ENCODE data around the gene SUGP2. TPM values are rescaled to one million over a fixed set of nuclear protein-coding genes. Genes with fewer than 3 reads are reported as not detected.

Gene SUGP2
- polyA plus RNA-seq, 3 donors = 71.5 to 127 (median 121) TPM

GRCh38 chr19:18993115-18993514 lies 40.2 kb downstream of the SUGP2 start:
- no peak for DNase-seq

GRCh38 chr19:18992696-18993095 lies 40.6 kb downstream of the SUGP2 start:
- no peak for DNase-seq

- DNase-seq = no peak
These were observed 41.8 kb downstream of the SUGP2 start for GRCh38 chr19:18991468-18991867.

GRCh38 chr19:18991006-18991405 lies 42.3 kb downstream of the SUGP2 start:
- no peak for DNase-seq

- no peak for DNase-seq
These were observed 43.1 kb downstream of the SUGP2 start for GRCh38 chr19:18990128-18990708.

- DNase-seq = no peak
These were observed 44.0 kb downstream of the SUGP2 start for GRCh38 chr19:18989316-18989715.

- DNase-seq = no peak
These were observed 45.9 kb downstream of the SUGP2 start for GRCh38 chr19:18987456-18987855.

- DNase-seq = no peak
These were observed 48.1 kb downstream of the SUGP2 start for GRCh38 chr19:18985257-18985656.

- no peak for DNase-seq
These were observed 49.1 kb downstream of the SUGP2 start for GRCh38 chr19:18984251-18984650.

- DNase-seq = no peak
These were observed 50.6 kb downstream of the SUGP2 start for GRCh38 chr19:18982669-18983068.

GRCh38 chr19:18980432-18981020 lies 52.8 kb downstream of the SUGP2 start:
- DNase-seq = no peak

GRCh38 chr19:18978616-18979015 lies 54.7 kb downstream of the SUGP2 start:
- no peak for DNase-seq

GRCh38 chr19:18975869-18976268 lies 57.4 kb downstream of the SUGP2 start:
- DNase-seq = no peak

GRCh38 chr19:18975011-18975410 lies 58.3 kb downstream of the SUGP2 start:
- DNase-seq = no peak

- DNase-seq = no peak
These were observed 60.5 kb downstream of the SUGP2 start for GRCh38 chr19:18972851-18973250.

GRCh38 chr19:18972301-18972811 lies 61.0 kb downstream of the SUGP2 start:
- DNase-seq = no peak

GRCh38 chr19:18969931-18970659 lies 63.2 kb downstream of the SUGP2 start:
- DNase-seq = no peak

GRCh38 chr19:18967358-18968146 lies 65.8 kb downstream of the SUGP2 start:
- peak; percentile 74 for DNase-seq

GRCh38 chr19:18966307-18966706 lies 67.0 kb downstream of the SUGP2 start:
- DNase-seq = no peak

GRCh38 chr19:18964121-18964520 lies 69.2 kb downstream of the SUGP2 start:
- no peak for DNase-seq

- no peak for DNase-seq
These were observed 71.3 kb downstream of the SUGP2 start for GRCh38 chr19:18961767-18962620.
